ENCODE results near the gene TTYH1. TPM values are rescaled to one million over a fixed set of nuclear protein-coding genes. Genes with fewer than 3 reads are reported as not detected.

Gene TTYH1
- total and polyA plus RNA-seq, 2 of the 8 experiments (the other 6 are each of a cell fraction or from before 2014, with no cell fraction given): 26.7 to 46.5 TPM

GRCh38 chr19:54433697-54434096 is 18.4 kb downstream of the TTYH1 start (continued):
- TF ChIP-seq KDM4A (IDR thresholded peaks at IDR 0.05; ENCODE audit: low read depth, low read length, severe bottlenecking): no peak
- TF ChIP-seq ASH2L (IDR thresholded peaks at IDR 0.05; ENCODE audit: low read length): no peak
- TF ChIP-seq POLR2A (IDR thresholded peaks at IDR 0.05; ENCODE audit: control extremely low read depth in 1 of 2, low read depth in 2 of 2, low read length in 2 of 2): peak in 1 of 2 experiments; percentile 20; a peak in 1 of 3 replicates
- no peak for TF ChIP-seq SRF (IDR thresholded peaks at IDR 0.05; ENCODE audit: low read depth, low read length)
- TF ChIP-seq SIRT6 (IDR thresholded peaks at IDR 0.05; ENCODE audit: low read length): no peak
- no peak for TF ChIP-seq SIX5 (IDR thresholded peaks at IDR 0.05; ENCODE audit: low read depth, low read length)

Measured in H1 (cell line).